Measurements from ENCODE around the gene NUP43.
"Not testable (repeated sequence)": the region's sequence is repeated elsewhere in the genome, so short reads cannot be mapped to it uniquely, and the experiment has no call there.

The NUP43 gene

DNA sequence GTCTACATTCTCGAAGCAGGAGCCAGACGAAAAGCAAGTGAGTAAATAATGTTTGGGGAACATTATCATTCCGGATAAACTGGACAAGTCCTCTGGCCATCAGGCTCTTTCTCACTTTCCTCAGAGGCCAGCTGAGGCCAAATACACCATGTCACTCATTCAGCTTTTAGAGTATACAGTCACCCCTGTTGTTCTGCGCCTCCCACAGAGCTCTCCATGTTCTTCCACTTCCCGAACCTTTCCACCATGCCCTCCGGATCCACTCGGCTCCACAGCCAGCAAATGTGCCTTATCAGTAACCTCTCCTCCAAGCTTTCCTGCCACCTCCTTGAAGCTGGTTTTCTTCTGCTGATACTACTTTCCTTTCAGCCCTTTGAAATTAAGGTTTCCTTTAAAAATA, 60.1 kb downstream of the NUP43 start:
- Histone ChIP-seq H3K9ac (ENCODE audit: low read length) (no peak overlapping the region), H3K4me3 (ENCODE audit: low read depth, low read length) (no peak overlapping the region), H3K27ac (ENCODE audit: low read depth, low read length) (no peak overlapping the region), H3K9me3 (ENCODE audit: control insufficient read depth, insufficient read depth, low read depth, low read length) (no peaks in the 10 kb centered on the region), H3K4me1 (ENCODE audit: control insufficient read depth, insufficient read depth, low read length) (no peaks in the 10 kb centered on the region), H3K27me3 (ENCODE audit: control insufficient read depth, insufficient read depth, low read length) (no peaks in the 10 kb centered on the region), H3K36me3 (ENCODE audit: control insufficient read depth, insufficient read depth, low read length) (peaks cover 37% of the 10 kb centered on the region)

GRCh38 chr6:149683256-149683859, 63.0 kb downstream of the NUP43 start:
- H3K4me3 ChIP-seq (ENCODE audit: low read depth, low read length): no peak overlapping the region
- H3K27ac ChIP-seq (ENCODE audit: low read depth, low read length): no peak overlapping the region
- no peaks in the 10 kb centered on the region for H3K4me1 ChIP-seq (ENCODE audit: control insufficient read depth, insufficient read depth, low read length)
- H3K9me3 ChIP-seq (ENCODE audit: control insufficient read depth, insufficient read depth, low read depth, low read length): no peaks in the 10 kb centered on the region
- no peaks in the 10 kb centered on the region for H3K27me3 ChIP-seq (ENCODE audit: control insufficient read depth, insufficient read depth, low read length)
- peaks cover 36% of the 10 kb centered on the region for H3K36me3 ChIP-seq (ENCODE audit: control insufficient read depth, insufficient read depth, low read length)
- H3K9ac ChIP-seq (ENCODE audit: low read length): no peak overlapping the region

GRCh38 chr6:149681845-149682244, 64.5 kb downstream of the NUP43 start:
- H3K9me3 ChIP-seq (ENCODE audit: control insufficient read depth, insufficient read depth, low read depth, low read length); H3K27me3 ChIP-seq (ENCODE audit: control insufficient read depth, insufficient read depth, low read length); H3K27ac ChIP-seq (ENCODE audit: low read depth, low read length); H3K4me3 ChIP-seq (ENCODE audit: low read depth, low read length); H3K9ac ChIP-seq (ENCODE audit: low read length); H3K4me1 ChIP-seq (ENCODE audit: control insufficient read depth, insufficient read depth, low read length): not testable (repeated sequence)
- peaks cover 44% of the 10 kb centered on the region for H3K36me3 ChIP-seq (ENCODE audit: control insufficient read depth, insufficient read depth, low read length)

DNA sequence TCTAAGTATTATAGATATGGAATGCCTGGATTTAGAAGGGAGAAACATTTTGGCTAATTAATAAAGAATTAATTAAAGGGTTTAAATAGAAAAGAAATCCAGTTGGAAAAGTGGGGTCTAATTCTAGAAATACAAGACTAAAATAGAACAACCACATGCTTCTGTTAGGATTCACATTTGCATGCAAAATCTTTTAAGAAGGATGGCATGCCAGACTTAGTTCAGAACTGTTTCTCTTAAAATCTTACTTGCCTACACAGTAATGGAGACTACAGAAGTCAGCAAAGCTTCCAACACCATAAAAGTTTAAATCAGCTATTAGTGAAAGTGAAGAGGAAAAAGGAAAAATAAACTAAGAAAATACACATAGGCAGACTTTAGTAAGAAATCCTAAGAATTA, 65.1 kb downstream of the NUP43 start:
- peaks cover 49% of the 10 kb centered on the region for H3K36me3 ChIP-seq (ENCODE audit: control insufficient read depth, insufficient read depth, low read length)

DNA sequence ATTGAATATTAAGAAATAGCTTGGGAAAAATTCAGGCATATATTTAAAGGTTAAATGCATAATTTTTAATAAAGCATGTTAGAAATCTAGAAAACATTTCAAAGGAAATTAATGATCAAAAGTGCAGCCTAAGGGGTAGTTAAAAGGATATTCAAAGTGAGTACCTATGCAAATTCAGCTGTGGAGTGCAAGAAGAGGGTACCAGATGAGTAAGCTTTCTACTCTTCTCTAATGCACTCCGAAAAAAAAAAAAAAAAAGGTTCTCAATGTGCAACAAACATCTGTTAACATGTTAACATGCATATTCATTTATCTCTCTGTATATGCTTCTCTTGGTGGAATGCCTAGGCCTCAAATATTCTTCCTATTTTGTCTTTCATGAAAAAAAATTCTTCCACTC, 65.8 kb downstream of the NUP43 start:
- H3K4me1 ChIP-seq (ENCODE audit: control insufficient read depth, insufficient read depth, low read length): no peaks in the 10 kb centered on the region
- H3K27me3 ChIP-seq (ENCODE audit: control insufficient read depth, insufficient read depth, low read length): no peaks in the 10 kb centered on the region
- no peak overlapping the region for H3K9ac ChIP-seq (ENCODE audit: low read length)
- peaks cover 56% of the 10 kb centered on the region for H3K36me3 ChIP-seq (ENCODE audit: control insufficient read depth, insufficient read depth, low read length)
- no peaks in the 10 kb centered on the region for H3K9me3 ChIP-seq (ENCODE audit: control insufficient read depth, insufficient read depth, low read depth, low read length)
- no peak overlapping the region for H3K27ac ChIP-seq (ENCODE audit: low read depth, low read length)
- no peak overlapping the region for H3K4me3 ChIP-seq (ENCODE audit: low read depth, low read length)

More for the DNA sequence above, 65.1 kb downstream of the NUP43 start:
- Histone ChIP-seq H3K9me3 (ENCODE audit: control insufficient read depth, insufficient read depth, low read depth, low read length) (no peaks in the 10 kb centered on the region), H3K27me3 (ENCODE audit: control insufficient read depth, insufficient read depth, low read length) (no peaks in the 10 kb centered on the region), H3K4me3 (ENCODE audit: low read depth, low read length) (no peak overlapping the region), H3K27ac (ENCODE audit: low read depth, low read length) (no peak overlapping the region), H3K9ac (ENCODE audit: low read length) (no peak overlapping the region), H3K4me1 (ENCODE audit: control insufficient read depth, insufficient read depth, low read length) (no peaks in the 10 kb centered on the region)

Measured in HUES6 (cell line).